CD4-positive, alpha-beta memory T cell (primary cell): Measurements from ENCODE around the gene ZNF521. TPM values are rescaled to one million over a fixed set of nuclear protein-coding genes. Genes with fewer than 3 reads are reported as not detected.

Experiments
- CTCF ChIA-PET: fragments of 350-600 bp; sonication (Branson Sonifier 250); formaldehyde crosslinking; loops from one replicate; lab custom pipeline; 2021; ENCODE audit warnings: inconsistent platforms; ENCODE audit not compliant: partially characterized antibody; lab: Charles Lee
- POLR2A ChIA-PET: fragments of 350-600 bp; sonication (Branson Sonifier 250); formaldehyde crosslinking; loops from one replicate; lab custom pipeline; 2021; ENCODE audit not compliant: partially characterized antibody; lab: Charles Lee
- DNase-seq, 5 donors: peaks; one replicate each; pipeline versions ENCODE4 v3.0.0 to v3.0.0-alpha.2; 2020 to 2022; ENCODE audit warnings: mixed read lengths in 1 of 5
- H3K27ac ChIP-seq: one replicate; pipeline ENCODE4 v1.7.0; 2013; ENCODE audit warnings: low read depth, low read length
- H3K27me3 ChIP-seq: 2 replicates; pipeline ENCODE4 v1.7.0; 2013; ENCODE audit warnings: mild to moderate bottlenecking, low read length, moderate library complexity; ENCODE audit not compliant: insufficient read depth
- H3K36me3 ChIP-seq: 2 replicates; pipeline ENCODE4 v1.7.0; 2013; ENCODE audit warnings: mild to moderate bottlenecking, low read length, moderate library complexity; ENCODE audit not compliant: insufficient read depth
- H3K4me1 ChIP-seq: 2 replicates; pipeline ENCODE4 v1.7.0; 2013; ENCODE audit warnings: mild to moderate bottlenecking, low read length, moderate library complexity; ENCODE audit not compliant: insufficient read depth
- H3K4me3 ChIP-seq, 2 donors: one replicate each; pipeline ENCODE4 v1.7.0; 2013; ENCODE audit warnings: low read length in 2 of 2, mild to moderate bottlenecking in 1 of 2
- H3K9me3 ChIP-seq, 2 donors: one replicate each; pipeline ENCODE4 v1.7.0; 2013; ENCODE audit warnings: low read length in 2 of 2, control low read depth in 1 of 2; ENCODE audit not compliant: control insufficient read depth in 1 of 2
- H3K27ac Mint-ChIP-seq, 7 donors: one replicate each; pipeline ENCODE4 v1.8.0; 2020 to 2021; ENCODE audit warnings: mixed read lengths in 7 of 7, mild to moderate bottlenecking in 6 of 7, inconsistent platforms in 3 of 7, moderate library complexity in 3 of 7
- H3K27me3 Mint-ChIP-seq, 2 donors: one replicate each; pipeline ENCODE4 v1.8.0; 2020 to 2021; ENCODE audit warnings: mixed read lengths in 2 of 2
- H3K36me3 Mint-ChIP-seq, 2 donors: one replicate each; pipeline ENCODE4 v1.8.0; 2020 to 2021; ENCODE audit warnings: mixed read lengths in 2 of 2, inconsistent platforms in 1 of 2, mild to moderate bottlenecking in 1 of 2
- H3K4me1 Mint-ChIP-seq, 4 donors: one replicate each; pipeline ENCODE4 v1.8.0; 2020 to 2021; ENCODE audit warnings: mixed read lengths in 4 of 4, mild to moderate bottlenecking in 1 of 4
- H3K4me3 Mint-ChIP-seq, 8 donors: one replicate each; pipeline ENCODE4 v1.8.0; 2020 to 2021; ENCODE audit warnings: mixed read lengths in 8 of 8, mild to moderate bottlenecking in 7 of 8, moderate library complexity in 6 of 8, inconsistent platforms in 3 of 8
- H3K9me3 Mint-ChIP-seq, 8 donors: one replicate each; pipeline ENCODE4 v1.8.0; 2020 to 2021; ENCODE audit warnings: mixed read lengths in 8 of 8, mild to moderate bottlenecking in 5 of 8, inconsistent platforms in 3 of 8, moderate library complexity in 1 of 8
- intact Hi-C: fragments of 100-400 bp; cut with micrococcal nuclease; formaldehyde crosslinking; loops from one replicate; pipeline ENCODE4 v1.15.1; 2023
- polyA plus RNA-seq, 2 donors: library from polyadenylated mRNA; unstranded; fragments of 300-500 nt; fragmentation: Illumina TruSeq; gene quantifications; one replicate each; pipeline ENCODE4 v1.2.3, GENCODE V29; 2021
- total RNA-seq, 2 experiments: library from RNA; stranded (reverse); gene quantifications; one replicate each; pipeline ENCODE4 v1.2.3, GENCODE V29; 2021

Gene ZNF521
- total and polyA plus RNA-seq, 4 experiments from 2014 or later: not detected

GRCh38 chr18:25306671-25307070 is 45.3 kb downstream of the ZNF521 start:
- POLR2A ChIA-PET: no interaction called here
- Histone ChIP-seq H3K4me1 (no peaks in the 10 kb centered on the region), H3K9me3 (no peaks in the 10 kb centered on the region), H3K27me3 (no peaks in the 10 kb centered on the region), H3K36me3 (no peaks in the 10 kb centered on the region), H3K4me3 (no peak overlapping the region), H3K27ac (no peak overlapping the region)
- no peak overlapping the region for H3K4me3 Mint-ChIP-seq
- DNase-seq: no peak
- no peak overlapping the region for H3K27ac Mint-ChIP-seq
- no peaks in the 10 kb centered on the region for H3K36me3 Mint-ChIP-seq
- peaks cover 0 to 6% (median 0%) of the 10 kb centered on the region in 8 donors for H3K9me3 Mint-ChIP-seq
- CTCF ChIA-PET: no interaction called here
- peaks cover 0 to 3% of the 10 kb centered on the region in 2 donors for H3K27me3 Mint-ChIP-seq
- no peaks in the 10 kb centered on the region for H3K4me1 Mint-ChIP-seq
- intact Hi-C loops: no loop called here

GRCh38 chr18:25305584-25305983 is 46.4 kb downstream of the ZNF521 start:
- Mint-ChIP-seq H3K36me3 (no peaks in the 10 kb centered on the region), H3K4me1 (no peaks in the 10 kb centered on the region), H3K27me3 (peaks cover 0 to 3% of the 10 kb centered on the region in 2 donors), H3K9me3 (peaks cover 0 to 6% (median 0%) of the 10 kb centered on the region in 8 donors), H3K4me3 (no peak overlapping the region), H3K27ac (no peak overlapping the region)
- H3K4me1 ChIP-seq: no peaks in the 10 kb centered on the region
- no peaks in the 10 kb centered on the region for H3K27me3 ChIP-seq
- ChIA-PET POLR2A (no interaction called here), CTCF (no interaction called here)
- H3K4me3 ChIP-seq: no peak overlapping the region
- no peaks in the 10 kb centered on the region for H3K36me3 ChIP-seq
- H3K9me3 ChIP-seq: no peaks in the 10 kb centered on the region
- H3K27ac ChIP-seq: no peak overlapping the region
- no peak for DNase-seq
- intact Hi-C loops: no loop called here

GRCh38 chr18:25300492-25300891 is 51.5 kb downstream of the ZNF521 start:
- CTCF ChIA-PET: interaction anchor here (1.2 kb wide), 1 partner anchor 9 kb away, joined by 3 read pairs; no protein-coding TSS in a partner anchor
- no peaks in the 10 kb centered on the region for H3K4me1 Mint-ChIP-seq
- Histone ChIP-seq H3K4me1 (no peaks in the 10 kb centered on the region), H3K4me3 (no peak overlapping the region), H3K27ac (no peak overlapping the region), H3K36me3 (no peaks in the 10 kb centered on the region), H3K9me3 (no peaks in the 10 kb centered on the region), H3K27me3 (no peaks in the 10 kb centered on the region)
- peaks cover 0 to 2% of the 10 kb centered on the region in 2 donors for H3K27me3 Mint-ChIP-seq
- H3K4me3 Mint-ChIP-seq: no peak overlapping the region
- H3K27ac Mint-ChIP-seq: no peak overlapping the region
- H3K36me3 Mint-ChIP-seq: no peaks in the 10 kb centered on the region
- DNase-seq: no peak
- peaks cover 0 to 5% (median 0%) of the 10 kb centered on the region in 8 donors for H3K9me3 Mint-ChIP-seq
- intact Hi-C loops: no loop called here
- POLR2A ChIA-PET: no interaction called here

GRCh38 chr18:25299426-25300300 is 52.3 kb downstream of the ZNF521 start:
- no peak overlapping the region for H3K4me3 Mint-ChIP-seq
- Histone ChIP-seq H3K4me1 (no peaks in the 10 kb centered on the region), H3K36me3 (no peaks in the 10 kb centered on the region), H3K4me3 (no peak overlapping the region), H3K27me3 (no peaks in the 10 kb centered on the region), H3K27ac (no peak overlapping the region), H3K9me3 (no peaks in the 10 kb centered on the region)
- POLR2A ChIA-PET: no interaction called here
- H3K4me1 Mint-ChIP-seq: no peaks in the 10 kb centered on the region
- intact Hi-C loops: no loop called here
- CTCF ChIA-PET: interaction anchor here (1.2 kb wide), 1 partner anchor 8 kb away, joined by 3 read pairs; no protein-coding TSS in a partner anchor
- no peaks in the 10 kb centered on the region for H3K36me3 Mint-ChIP-seq
- peaks cover 0 to 2% of the 10 kb centered on the region in 2 donors for H3K27me3 Mint-ChIP-seq
- H3K9me3 Mint-ChIP-seq: peaks cover 0 to 5% (median 0%) of the 10 kb centered on the region in 8 donors
- no peak for DNase-seq
- H3K27ac Mint-ChIP-seq: no peak overlapping the region

GRCh38 chr18:25298853-25299274 is 53.1 kb downstream of the ZNF521 start:
- Mint-ChIP-seq H3K4me3 (no peak overlapping the region), H3K27ac (no peak overlapping the region), H3K36me3 (no peaks in the 10 kb centered on the region), H3K9me3 (peaks cover 0 to 3% (median 0%) of the 10 kb centered on the region in 8 donors), H3K4me1 (no peaks in the 10 kb centered on the region), H3K27me3 (no peaks in the 10 kb centered on the region)
- Histone ChIP-seq H3K4me1 (no peaks in the 10 kb centered on the region), H3K36me3 (no peaks in the 10 kb centered on the region), H3K27ac (no peak overlapping the region), H3K9me3 (no peaks in the 10 kb centered on the region), H3K4me3 (no peak overlapping the region), H3K27me3 (no peaks in the 10 kb centered on the region)
- ChIA-PET POLR2A (no interaction called here), CTCF (no interaction called here)
- no peak for DNase-seq
- intact Hi-C loops: no loop called here

- no peak for DNase-seq
- no peaks in the 10 kb centered on the region for H3K9me3 ChIP-seq
Observed at GRCh38 chr18:25295624-25296138, 56.3 kb downstream of the ZNF521 start.

GRCh38 chr18:25291150-25291549 is 60.8 kb downstream of the ZNF521 start:
- no peaks in the 10 kb centered on the region for H3K4me1 ChIP-seq
- no peak overlapping the region for H3K4me3 ChIP-seq
- intact Hi-C loops: no loop called here
- DNase-seq: no peak
- POLR2A ChIA-PET: no interaction called here
- H3K4me3 Mint-ChIP-seq: no peak overlapping the region
- H3K36me3 ChIP-seq: no peaks in the 10 kb centered on the region
- no peaks in the 10 kb centered on the region for H3K4me1 Mint-ChIP-seq
- no peaks in the 10 kb centered on the region for H3K36me3 Mint-ChIP-seq
- no peaks in the 10 kb centered on the region for H3K27me3 Mint-ChIP-seq
- no peaks in the 10 kb centered on the region for H3K27me3 ChIP-seq
- H3K9me3 ChIP-seq: no peaks in the 10 kb centered on the region
- no peak overlapping the region for H3K27ac ChIP-seq
- peaks cover 0 to 3% (median 0%) of the 10 kb centered on the region in 8 donors for H3K9me3 Mint-ChIP-seq
- CTCF ChIA-PET: interaction anchor here (0.9 kb wide), 1 partner anchor 9 kb away, joined by 3 read pairs; no protein-coding TSS in a partner anchor
- no peak overlapping the region for H3K27ac Mint-ChIP-seq

More at GRCh38 chr18:25295624-25296138, 56.3 kb downstream of the ZNF521 start:
- Histone ChIP-seq H3K4me3 (no peak overlapping the region), H3K27me3 (no peaks in the 10 kb centered on the region), H3K4me1 (no peaks in the 10 kb centered on the region), H3K36me3 (no peaks in the 10 kb centered on the region), H3K27ac (no peak overlapping the region)
- Mint-ChIP-seq H3K4me3 (no peak overlapping the region), H3K27me3 (no peaks in the 10 kb centered on the region), H3K27ac (no peak overlapping the region), H3K36me3 (no peaks in the 10 kb centered on the region), H3K9me3 (peaks cover 0 to 3% (median 0%) of the 10 kb centered on the region in 8 donors), H3K4me1 (no peaks in the 10 kb centered on the region)
- ChIA-PET POLR2A (no interaction called here), CTCF (no interaction called here)
- intact Hi-C loops: no loop called here
